PC-3 (cell line): ENCODE data around the gene DOCK4. TPM values are rescaled to one million over a fixed set of nuclear protein-coding genes. Genes with fewer than 3 reads are reported as not detected.
"Not testable (repeated sequence)": the region's sequence is repeated elsewhere in the genome, so short reads cannot be mapped to it uniquely, and the experiment has no call there.

Experiments
- ATAC-seq: fragments of 200-7000 bp; cut with Tn5 transposase; 2 replicates; pipeline ENCODE4 v1.9.1; 2020; ENCODE audit warnings: mild to moderate bottlenecking, moderate library complexity
- BruUV-seq: library from RNA; stranded (reverse); fragments of 400-500 nt; replicated peaks from 2 replicates; lab custom pipeline; 2021; lab: Mats Ljungman, UMichigan
- CTCF ChIA-PET: fragments of 300-600 bp; sonication (Branson Sonifier 250); formaldehyde crosslinking; loops from one replicate; lab custom pipeline; 2022; ENCODE audit warnings: antibody characterized with exemption; lab: Charles Lee
- POLR2A ChIA-PET: fragments of 300-600 bp; sonication (Branson Sonifier 250); formaldehyde crosslinking; loops from one replicate; lab custom pipeline; 2022; ENCODE audit warnings: antibody characterized with exemption; ENCODE audit not compliant: unreplicated experiment; lab: Charles Lee
- DNase-seq: peaks from one replicate; pipeline ENCODE4 v3.0.0-alpha.2; 2015
- H2AFZ ChIP-seq: fragments of 300-600 bp; sonication (generic); 2 replicates; pipeline ENCODE4 v1.6.0; 2016; ENCODE audit warnings: antibody characterized with exemption, low read length
- H3F3A ChIP-seq: fragments of 300-600 bp; sonication (generic); one replicate; pipeline ENCODE4 v1.6.0; 2017; ENCODE audit warnings: antibody characterized with exemption, low read length, control low read depth, mild to moderate bottlenecking; ENCODE audit not compliant: unreplicated experiment
- H3K27ac ChIP-seq: fragments of 300-600 bp; sonication (generic); 2 replicates; pipeline ENCODE4 v1.5.1; 2016; ENCODE audit warnings: mild to moderate bottlenecking, low read length
- H3K27me3 ChIP-seq: fragments of 300-600 bp; sonication (generic); 2 replicates; pipeline ENCODE4 v1.6.1; 2016; ENCODE audit warnings: low read length, mixed read lengths
- H3K36me3 ChIP-seq: fragments of 300-600 bp; sonication (generic); 2 replicates; pipeline ENCODE4 v1.6.1; 2016; ENCODE audit warnings: low read depth, mixed run types, low read length, mixed read lengths
- H3K4me1 ChIP-seq: fragments of 300-600 bp; sonication (generic); 2 replicates; pipeline ENCODE4 v1.5.1; 2016; ENCODE audit warnings: low read length; ENCODE audit not compliant: insufficient read depth
- H3K4me2 ChIP-seq: fragments of 300-600 bp; sonication (generic); 2 replicates; pipeline ENCODE4 v1.6.0; 2016; ENCODE audit warnings: low read length
- H3K4me3 ChIP-seq: fragments of 300-600 bp; sonication (generic); 2 replicates; pipeline ENCODE4 v1.5.1; 2016; ENCODE audit warnings: mild to moderate bottlenecking, low read length, mixed read lengths
- H3K79me2 ChIP-seq: fragments of 300-600 bp; sonication (generic); 2 replicates; pipeline ENCODE4 v1.6.1; 2017; ENCODE audit warnings: low read length, mixed read lengths
- H3K9ac ChIP-seq: fragments of 300-600 bp; sonication (generic); 2 replicates; pipeline ENCODE4 v1.6.0; 2016; ENCODE audit warnings: mild to moderate bottlenecking, low read length
- H3K9me2 ChIP-seq: fragments of 300-600 bp; sonication (generic); replicated peaks from 2 replicates; pipeline ENCODE4 v1.6.1; 2016; ENCODE audit warnings: mixed run types, low read length, mixed read lengths
- H3K9me3 ChIP-seq: fragments of 300-600 bp; sonication (generic); 2 replicates; pipeline ENCODE4 v1.6.1; 2016; ENCODE audit warnings: low read length, mixed read lengths
- H4K20me1 ChIP-seq: fragments of 300-600 bp; sonication (generic); 2 replicates; pipeline ENCODE4 v1.6.1; 2016; ENCODE audit warnings: low read length, mixed read lengths
- CTCF ChIP-seq: fragments of 300-600 bp; sonication (generic); conservative IDR thresholded peaks from 2 replicates; pipeline ENCODE4 v1.5.1; 2017; ENCODE audit warnings: antibody characterized with exemption, low read depth, mild to moderate bottlenecking, low read length
- EZH2 ChIP-seq: fragments of 300-600 bp; sonication (generic); IDR thresholded peaks from one replicate; pipeline ENCODE4 v1.6.1; 2017; ENCODE audit warnings: antibody characterized with exemption, mild to moderate bottlenecking, low read length; ENCODE audit not compliant: unreplicated experiment
- EZH2phosphoT487 ChIP-seq: fragments of 300-600 bp; sonication (generic); IDR thresholded peaks from 2 replicates; pipeline ENCODE4 v1.6.1; 2018; ENCODE audit warnings: mild to moderate bottlenecking, antibody characterized with exemption, low read length, borderline replicate concordance
- intact Hi-C: fragments of 100-400 bp; cut with micrococcal nuclease; formaldehyde crosslinking; loops from 2 replicates; pipeline ENCODE4 v1.9.0; 2023
- total RNA-seq: library from RNA; depleted of rRNA; stranded (reverse); fragments of >200 nt; gene quantifications from 2 replicates; pipeline ENCODE4 v1.2.3, GENCODE V29; 2014

The DOCK4 gene
- total RNA-seq, 1 experiment from 2014 or later, result 25.4 TPM

GRCh38 chr7:111919631-111920179 is 286.5 kb downstream of the DOCK4 start:
- no peak overlapping the region for H3K9ac ChIP-seq
- peak overlapping the region; percentile 46 for H3K4me3 ChIP-seq
- peaks cover 26% of the 10 kb centered on the region for H3K4me1 ChIP-seq
- no peaks in the 10 kb centered on the region for H3K9me2 ChIP-seq
- CTCF ChIA-PET, result no interaction called here
- no TSS peak for BruUV-seq
- intact Hi-C loops, result loop anchor here (1.0 to 10.0 kb wide), 2 partner anchors 12 to 495 kb away; no protein-coding TSS in a partner anchor
- peaks cover 3% of the 10 kb centered on the region; the same call in 1 of the 2 replicates for H4K20me1 ChIP-seq
- no peaks in the 10 kb centered on the region for H3K79me2 ChIP-seq
- peak overlapping the region; percentile 78 for H3K4me2 ChIP-seq
- no peaks in the 10 kb centered on the region for H3F3A ChIP-seq
- H3K27ac ChIP-seq, result peak overlapping the region; percentile 59
- H3K9me3 ChIP-seq, result no peaks in the 10 kb centered on the region
- no peak overlapping the region for H2AFZ ChIP-seq
- POLR2A ChIA-PET, result interaction anchor here (0.6 kb wide), 2 partner anchors 73 to 156 kb away, joined by 3 to 4 read pairs; no protein-coding TSS in a partner anchor
- ATAC-seq (peak; percentile 90), DNase-seq (peak; percentile 76)
- no peaks in the 10 kb centered on the region for H3K27me3 ChIP-seq
- TF ChIP-seq CTCF (no peak), EZH2phosphoT487 (no peak), EZH2 (no peak)
- no peaks in the 10 kb centered on the region for H3K36me3 ChIP-seq

- no peak for ATAC-seq
- no peak for TF ChIP-seq CTCF
- TF ChIP-seq EZH2, result no peak
- no peak for TF ChIP-seq EZH2phosphoT487
- no peaks in the 10 kb centered on the region for H3F3A ChIP-seq
- peak overlapping the region; percentile 59; the same call in 1 of the 2 replicates for H3K27ac ChIP-seq
- no peaks in the 10 kb centered on the region for H3K36me3 ChIP-seq
- peaks cover 26% of the 10 kb centered on the region for H3K4me1 ChIP-seq
- BruUV-seq, result no TSS peak
- H3K79me2 ChIP-seq, result no peaks in the 10 kb centered on the region
- H2AFZ ChIP-seq, result no peak overlapping the region
- ChIA-PET CTCF (no interaction called here), POLR2A (no interaction called here)
- H3K4me2 ChIP-seq, result peak overlapping the region; percentile 78
- H3K9me2 ChIP-seq, result no peaks in the 10 kb centered on the region
- no peaks in the 10 kb centered on the region for H3K9me3 ChIP-seq
- H3K4me3 ChIP-seq, result no peak overlapping the region
- intact Hi-C loops, result no loop called here
- no peaks in the 10 kb centered on the region for H3K27me3 ChIP-seq
- no peak for DNase-seq
- H4K20me1 ChIP-seq, result peaks cover 3% of the 10 kb centered on the region; the same call in 1 of the 2 replicates
- H3K9ac ChIP-seq, result no peak overlapping the region
Observed at GRCh38 chr7:111919164-111919563, 287.0 kb downstream of the DOCK4 start.

- Histone ChIP-seq H3K4me3 (no peak overlapping the region), H3K4me1 (peaks cover 26% of the 10 kb centered on the region), H3K27me3 (no peaks in the 10 kb centered on the region), H3K9me3 (no peaks in the 10 kb centered on the region), H3K79me2 (no peaks in the 10 kb centered on the region), H3K36me3 (no peaks in the 10 kb centered on the region), H3F3A (no peaks in the 10 kb centered on the region), H4K20me1 (peaks cover 3% of the 10 kb centered on the region; the same call in 1 of the 2 replicates), H3K4me2 (no peak overlapping the region), H2AFZ (no peak overlapping the region), H3K27ac (no peak overlapping the region), H3K9ac (no peak overlapping the region), H3K9me2 (no peaks in the 10 kb centered on the region)
- no peak for TF ChIP-seq EZH2
- no peak for TF ChIP-seq EZH2phosphoT487
- no peak for TF ChIP-seq CTCF
- POLR2A ChIA-PET, result no interaction called here
- intact Hi-C loops, result no loop called here
- no TSS peak for BruUV-seq
- no peak for ATAC-seq
- CTCF ChIA-PET, result no interaction called here
- no peak for DNase-seq
Observed at GRCh38 chr7:111918461-111918860, 287.7 kb downstream of the DOCK4 start.

- H3K9ac ChIP-seq, H3K27me3 ChIP-seq, H3K79me2 ChIP-seq, CTCF ChIA-PET, H2AFZ ChIP-seq, H3K27ac ChIP-seq, DNase-seq, H3K9me2 ChIP-seq, H3F3A ChIP-seq, POLR2A ChIA-PET, ATAC-seq, intact Hi-C loops, H3K9me3 ChIP-seq, H3K36me3 ChIP-seq, BruUV-seq, H3K4me2 ChIP-seq, H4K20me1 ChIP-seq, H3K4me3 ChIP-seq: not testable (repeated sequence)
- peaks cover 26% of the 10 kb centered on the region for H3K4me1 ChIP-seq
Observed at GRCh38 chr7:111917404-111917803, 288.8 kb downstream of the DOCK4 start.
